Fibroblast of skin of left biceps (primary cell): Measurements from ENCODE around the gene NUMA1.

Experiments
- DNase-seq, 2 experiments: peaks; one replicate each; pipeline ENCODE4 v3.0.0-alpha.2; 2013; ENCODE audit warnings: low read depth in 2 of 2

The NUMA1 gene

GRCh38 chr11:72023335-72023734 lies 57.0 kb downstream of the NUMA1 start:
- DNase-seq, result no peak

GRCh38 chr11:72018171-72018570 lies 62.2 kb downstream of the NUMA1 start:
- DNase-seq, result no peak

- DNase-seq, result no peak
Measured at GRCh38 chr11:72015511-72016061, 64.8 kb downstream of the NUMA1 start.

GRCh38 chr11:72014761-72015320 lies 65.5 kb downstream of the NUMA1 start:
- no peak for DNase-seq

- no peak for DNase-seq
Measured at GRCh38 chr11:72013765-72014711, 66.3 kb downstream of the NUMA1 start.

- no peak for DNase-seq
Measured at GRCh38 chr11:72012897-72013721, 67.2 kb downstream of the NUMA1 start.

GRCh38 chr11:72012091-72012630 lies 68.2 kb downstream of the NUMA1 start:
- no peak for DNase-seq

GRCh38 chr11:72010529-72011233 lies 69.7 kb downstream of the NUMA1 start:
- no peak for DNase-seq

GRCh38 chr11:72009156-72009555 lies 71.2 kb downstream of the NUMA1 start:
- DNase-seq, result no peak

GRCh38 chr11:72008728-72009127 lies 71.6 kb downstream of the NUMA1 start:
- DNase-seq, result no peak

GRCh38 chr11:72007587-72007986 lies 72.8 kb downstream of the NUMA1 start:
- no peak for DNase-seq

- DNase-seq, result no peak
Measured at GRCh38 chr11:72007089-72007476, 73.3 kb downstream of the NUMA1 start.

GRCh38 chr11:72006309-72007088 lies 73.8 kb downstream of the NUMA1 start:
- DNase-seq, result no peak

- DNase-seq, result no peak
Measured at GRCh38 chr11:72005347-72006260, 74.7 kb downstream of the NUMA1 start.

GRCh38 chr11:72004515-72005346 lies 75.6 kb downstream of the NUMA1 start:
- no peak for DNase-seq

- DNase-seq, result no peak
Measured at GRCh38 chr11:72003776-72004171, 76.6 kb downstream of the NUMA1 start.

- DNase-seq, result no peak
Measured at GRCh38 chr11:72002841-72003775, 77.2 kb downstream of the NUMA1 start.
